ENCODE data around the gene NR2F2.

The NR2F2 gene

DNA sequence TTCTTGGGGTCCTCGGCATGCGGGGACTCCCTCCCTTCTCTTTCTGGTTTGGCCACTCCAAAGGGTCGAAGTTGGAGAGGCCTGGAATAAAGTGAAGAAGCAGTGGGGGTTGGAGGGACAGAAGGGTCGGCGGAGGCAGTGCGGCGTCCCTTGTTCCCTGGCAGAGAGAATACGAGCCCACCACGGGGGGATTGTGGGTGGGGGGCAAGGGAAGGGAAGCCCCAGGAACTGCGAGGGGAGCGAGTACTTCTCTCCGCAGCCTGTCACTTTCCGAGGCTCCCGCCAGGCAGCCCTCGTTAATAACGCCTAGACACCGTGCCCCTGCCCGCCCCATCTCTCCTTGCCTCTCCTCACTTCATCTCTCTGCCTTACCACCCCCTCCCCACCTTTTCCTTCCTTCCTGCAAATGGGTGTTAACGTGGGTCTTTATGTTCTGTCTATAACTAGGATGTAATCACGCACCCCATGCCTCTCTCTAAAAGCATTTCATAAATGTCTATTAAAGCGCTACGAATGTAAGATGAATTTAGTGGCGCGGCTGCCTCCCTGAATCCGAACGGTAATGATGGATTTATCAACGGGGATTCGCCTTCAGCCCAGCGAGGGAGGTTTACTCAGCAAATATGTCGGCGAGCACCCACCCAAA is 13.7 kb downstream of the NR2F2 start:
- no peak for DNase-seq

DNA sequence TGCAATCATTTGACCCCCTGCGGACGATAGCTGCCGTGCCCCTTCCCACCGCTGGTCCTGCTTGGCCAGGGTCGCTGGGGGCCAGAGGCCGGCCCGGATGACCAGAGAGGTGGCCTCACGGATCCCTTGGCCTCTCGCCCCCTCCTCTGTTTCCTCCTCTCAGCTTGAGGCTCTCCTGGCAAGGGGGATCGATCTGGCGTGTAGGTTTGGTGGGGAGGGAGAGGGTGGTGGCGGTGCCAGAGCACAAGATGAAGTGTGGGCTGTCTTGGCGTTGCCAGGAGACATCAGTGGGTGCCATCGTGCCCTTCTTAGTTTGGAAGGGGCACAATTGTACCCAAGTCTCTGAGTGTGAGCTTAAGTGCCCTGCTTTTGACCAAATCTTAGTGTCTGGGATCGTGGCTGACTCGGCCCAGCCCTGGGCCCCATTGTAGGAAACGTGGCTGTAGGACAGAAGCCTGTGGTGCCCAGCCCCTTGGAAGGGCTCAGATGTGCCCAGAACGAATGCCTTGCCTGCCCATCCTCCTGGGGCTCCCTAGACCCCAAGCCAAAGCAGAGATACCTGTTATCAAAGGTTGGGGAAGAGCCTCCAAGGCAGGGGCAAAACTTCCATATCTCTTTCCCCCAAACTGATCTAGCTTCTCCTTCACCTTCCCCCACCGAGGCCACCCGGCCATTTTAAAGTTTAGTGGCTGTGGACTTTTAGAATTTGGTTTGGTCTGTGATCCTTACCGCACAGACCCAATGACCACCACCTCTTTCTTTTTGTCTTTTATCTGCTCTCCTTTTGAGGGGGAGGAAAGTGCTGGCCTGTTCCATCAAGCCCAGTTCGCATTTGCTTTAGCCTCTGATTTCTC is 14.4 kb downstream of the NR2F2 start:
- DNase-seq, result no peak

DNA sequence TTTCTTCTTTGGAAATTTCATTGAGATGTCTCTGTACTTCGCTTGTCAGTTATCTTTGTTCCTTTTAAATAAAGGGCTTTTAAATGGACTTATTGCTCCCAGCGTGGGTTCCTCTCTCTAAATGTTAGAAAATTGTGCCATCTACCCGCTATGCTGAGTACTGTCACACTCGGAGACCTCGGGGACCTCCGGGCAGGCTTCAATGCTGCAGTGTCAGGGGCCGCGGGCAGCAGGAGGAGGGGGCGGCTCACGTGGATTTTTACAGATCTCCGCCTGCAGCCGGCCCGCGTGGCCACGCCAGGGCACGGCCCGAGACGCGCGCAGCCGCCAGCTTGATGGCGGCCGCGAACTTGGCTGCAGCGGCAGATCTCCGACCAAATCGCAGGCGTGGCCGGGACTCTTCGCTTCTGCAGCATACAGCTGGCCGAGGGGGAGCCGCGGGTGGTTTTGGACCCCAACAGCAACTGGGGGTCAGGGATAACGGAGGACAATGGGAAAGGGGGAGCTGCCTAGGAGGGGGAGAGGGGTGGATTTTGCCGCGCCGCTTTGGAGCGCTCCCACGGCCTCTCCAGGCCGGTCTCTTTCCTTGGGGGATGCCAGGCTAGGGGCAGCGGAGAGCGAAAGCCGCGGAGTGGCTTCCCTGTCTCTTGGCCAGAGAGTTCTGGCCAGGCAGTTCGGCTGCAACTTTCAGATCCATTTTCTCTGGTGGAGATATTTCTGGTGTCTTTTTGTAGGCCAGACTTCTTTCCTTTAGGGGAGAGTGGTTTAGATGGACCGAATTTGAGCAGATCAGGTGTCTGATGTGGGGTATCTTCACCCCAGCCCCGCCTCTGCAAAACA is 15.3 kb downstream of the NR2F2 start:
- DNase-seq, result no peak

DNA sequence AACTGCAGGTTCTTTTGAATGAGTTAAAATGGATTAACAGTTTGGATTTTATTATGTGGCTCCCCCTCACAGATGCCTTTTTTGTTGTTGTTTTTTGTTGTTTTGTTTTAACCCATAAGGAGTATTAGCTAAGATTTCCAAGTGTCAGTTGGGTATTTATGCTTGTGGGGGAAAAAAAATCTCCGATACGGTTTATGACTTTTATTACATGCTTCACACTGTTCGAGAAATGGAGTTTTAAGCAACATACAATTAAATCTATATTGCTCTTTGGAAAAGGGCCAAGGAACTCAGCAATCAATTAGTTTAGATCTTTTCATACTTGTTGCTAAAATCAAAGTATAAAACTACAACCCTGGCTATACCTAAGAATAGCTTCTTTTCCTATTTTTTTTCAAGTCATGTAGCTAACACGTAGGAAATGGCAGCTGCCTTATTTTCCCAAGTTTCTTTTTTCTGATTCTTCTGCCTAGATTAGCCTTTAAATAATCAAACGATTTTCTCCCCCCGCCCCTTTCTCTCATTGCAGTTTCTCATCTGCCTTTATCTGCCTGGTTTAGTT is 16.0 kb downstream of the NR2F2 start:
- DNase-seq, result no peak

DNA sequence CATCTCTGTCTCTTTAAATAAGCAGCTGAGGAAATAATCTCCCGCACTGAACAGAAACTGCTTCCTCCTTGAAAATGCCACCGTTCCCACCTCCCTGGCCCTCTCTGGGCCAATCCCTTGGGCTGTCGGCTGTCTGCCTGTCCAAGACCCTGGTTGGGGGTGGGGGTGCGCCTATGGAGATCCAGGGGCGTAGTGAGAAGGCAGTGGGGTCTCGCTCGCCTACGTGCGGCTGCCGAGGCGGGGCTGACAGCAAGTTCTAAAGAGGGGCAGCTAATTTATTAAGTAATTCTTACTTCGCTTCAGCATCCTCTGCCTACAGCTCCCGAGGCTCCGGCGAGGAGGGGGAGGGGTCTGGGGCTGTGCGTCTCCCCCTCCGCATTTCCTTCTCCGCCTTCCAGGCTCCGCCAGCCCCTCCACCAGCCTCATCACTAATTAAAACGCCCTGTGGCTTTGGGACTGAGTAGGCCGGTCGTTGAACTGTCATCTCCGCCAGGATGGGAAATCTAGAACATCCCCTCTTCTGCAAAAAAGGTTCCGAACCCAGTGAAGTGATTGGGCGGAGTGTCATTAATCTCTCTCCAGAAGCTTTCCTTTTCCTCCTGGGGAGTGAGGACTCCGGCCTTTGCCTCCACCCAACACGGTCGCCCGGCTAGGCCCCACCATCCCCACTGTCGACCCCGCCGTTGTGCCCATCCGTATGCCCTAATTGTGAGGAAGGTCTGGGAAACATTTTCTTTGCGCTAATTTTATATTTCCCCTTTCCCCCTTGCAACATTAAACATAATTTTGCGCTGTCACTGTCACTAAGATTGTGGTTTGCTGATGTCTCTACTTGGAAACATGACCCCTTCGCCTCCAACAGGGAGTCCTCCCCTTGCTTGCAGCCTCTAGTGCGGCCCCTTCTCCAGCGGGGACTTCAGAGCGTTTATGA is 16.9 kb downstream of the NR2F2 start:
- no peak for DNase-seq

DNA sequence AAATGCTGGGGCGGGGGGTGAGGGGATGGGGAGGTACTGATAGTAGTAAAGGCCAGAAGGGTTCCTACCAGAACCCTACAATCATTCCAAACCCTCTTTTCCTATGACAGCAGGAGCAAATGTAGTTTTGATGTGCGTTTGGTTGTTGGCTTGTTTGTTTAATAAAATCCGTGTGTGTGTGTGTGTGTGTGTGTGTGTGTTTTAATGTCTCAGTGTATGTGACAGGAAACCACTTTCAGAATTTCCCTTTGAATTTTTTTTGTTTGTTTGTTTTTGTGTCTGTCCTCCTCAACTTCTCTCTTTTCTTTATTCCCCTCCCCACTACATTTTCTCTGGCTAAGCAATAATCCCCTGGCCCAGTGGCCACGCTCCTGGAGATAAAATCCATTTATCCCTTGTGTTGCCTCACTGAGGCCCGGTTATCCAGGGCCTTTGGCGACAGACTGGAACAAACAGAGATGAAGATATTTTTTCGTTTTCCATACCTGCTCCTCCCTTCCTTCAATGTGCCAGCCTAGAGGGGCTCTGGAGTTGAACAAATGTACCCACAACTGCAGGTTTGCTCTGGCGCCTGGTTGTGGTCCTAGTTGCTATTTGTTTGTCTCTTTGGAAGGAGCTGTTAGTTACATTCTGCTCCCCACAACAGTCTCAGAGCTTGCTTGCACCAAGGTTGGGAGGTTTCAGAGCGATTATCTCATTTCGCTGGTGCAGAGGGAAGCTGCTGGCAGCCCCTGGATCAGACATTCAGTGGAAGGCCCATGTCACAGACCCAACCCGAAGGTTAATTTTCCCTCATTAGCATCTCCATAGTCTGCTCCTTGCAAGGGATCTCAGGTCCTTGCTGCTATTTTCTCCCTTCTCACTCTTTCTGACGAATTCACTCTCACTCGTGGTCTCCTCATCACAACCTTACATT is 17.9 kb downstream of the NR2F2 start:
- no peak for DNase-seq

DNA sequence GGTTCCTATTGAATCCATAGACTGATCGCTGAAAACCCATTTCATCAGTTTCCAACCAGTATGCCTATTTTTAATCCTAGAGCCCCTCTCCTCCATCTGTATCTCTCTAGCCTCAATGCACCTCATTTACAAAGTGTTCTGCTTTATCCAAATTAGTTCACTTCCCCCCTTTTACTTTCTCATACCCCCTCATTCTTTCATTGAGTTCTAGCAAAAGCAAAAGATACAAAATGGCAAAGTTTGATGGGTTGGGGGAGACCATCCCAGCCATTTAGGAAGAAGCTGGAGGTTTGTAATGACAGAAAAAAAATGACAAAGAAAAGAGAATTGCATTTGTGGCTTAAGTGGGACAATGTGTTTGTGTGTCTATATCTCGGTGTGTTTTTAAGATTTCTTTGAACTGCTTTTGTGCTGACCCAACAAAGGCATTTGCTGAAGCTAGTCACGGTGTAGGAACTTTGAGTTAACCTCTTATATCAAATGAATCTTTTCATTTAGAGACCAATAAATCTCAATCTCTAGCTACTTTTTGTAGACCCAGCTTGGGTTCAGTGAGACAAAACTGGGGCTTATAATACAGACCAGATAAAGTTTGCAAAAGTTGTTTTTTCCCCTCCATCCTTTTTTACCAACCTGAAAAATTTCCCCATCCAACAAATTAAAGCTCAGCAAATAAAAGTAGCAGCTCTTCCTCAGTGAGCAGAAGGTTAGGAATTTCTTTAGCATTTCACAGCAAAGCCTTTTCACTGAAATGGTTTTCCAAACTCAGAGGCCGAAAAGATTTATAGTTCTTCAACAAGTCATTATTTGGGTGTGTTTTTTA is 18.7 kb downstream of the NR2F2 start:
- no peak for DNase-seq

DNA sequence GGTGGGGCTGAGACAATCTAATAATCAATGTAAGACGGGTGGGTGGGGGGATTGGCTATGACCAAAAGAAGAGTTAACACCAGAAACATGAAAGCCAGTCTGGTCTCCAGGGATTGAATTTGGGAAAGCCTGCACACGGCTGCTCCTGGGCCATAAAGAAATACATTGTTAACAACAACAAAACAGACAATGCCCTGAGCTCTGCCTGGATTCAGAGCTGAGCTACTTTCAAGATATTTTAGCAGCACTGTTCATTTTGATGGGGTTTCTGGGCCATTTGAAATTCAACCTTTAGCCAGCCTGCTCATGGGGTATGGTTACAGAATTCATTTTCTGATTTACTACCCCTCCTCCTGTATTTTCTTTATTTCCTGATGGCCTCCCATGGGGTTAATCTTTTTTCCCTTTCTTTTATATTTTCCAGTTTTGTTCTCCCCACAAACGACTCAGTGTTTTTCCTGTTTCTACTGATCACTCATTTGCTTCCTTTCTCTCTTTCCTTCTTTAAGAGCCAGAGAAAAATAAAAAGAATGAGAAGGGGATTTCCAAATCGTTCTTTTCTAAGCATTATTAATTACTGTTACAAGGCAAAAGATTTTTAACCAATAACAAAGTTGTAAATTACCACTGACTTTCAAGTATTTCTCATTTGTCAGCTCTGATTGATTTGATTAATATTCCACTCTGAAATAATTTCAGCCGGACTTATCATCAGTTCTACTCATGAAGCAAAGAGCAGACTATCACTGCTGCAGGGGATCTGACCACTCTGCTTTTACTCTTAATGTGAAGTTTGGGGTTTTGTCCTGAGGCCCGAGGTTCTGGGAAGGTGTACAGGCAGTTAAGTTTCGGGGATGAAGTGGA is 19.6 kb downstream of the NR2F2 start:
- DNase-seq, result no peak

DNA sequence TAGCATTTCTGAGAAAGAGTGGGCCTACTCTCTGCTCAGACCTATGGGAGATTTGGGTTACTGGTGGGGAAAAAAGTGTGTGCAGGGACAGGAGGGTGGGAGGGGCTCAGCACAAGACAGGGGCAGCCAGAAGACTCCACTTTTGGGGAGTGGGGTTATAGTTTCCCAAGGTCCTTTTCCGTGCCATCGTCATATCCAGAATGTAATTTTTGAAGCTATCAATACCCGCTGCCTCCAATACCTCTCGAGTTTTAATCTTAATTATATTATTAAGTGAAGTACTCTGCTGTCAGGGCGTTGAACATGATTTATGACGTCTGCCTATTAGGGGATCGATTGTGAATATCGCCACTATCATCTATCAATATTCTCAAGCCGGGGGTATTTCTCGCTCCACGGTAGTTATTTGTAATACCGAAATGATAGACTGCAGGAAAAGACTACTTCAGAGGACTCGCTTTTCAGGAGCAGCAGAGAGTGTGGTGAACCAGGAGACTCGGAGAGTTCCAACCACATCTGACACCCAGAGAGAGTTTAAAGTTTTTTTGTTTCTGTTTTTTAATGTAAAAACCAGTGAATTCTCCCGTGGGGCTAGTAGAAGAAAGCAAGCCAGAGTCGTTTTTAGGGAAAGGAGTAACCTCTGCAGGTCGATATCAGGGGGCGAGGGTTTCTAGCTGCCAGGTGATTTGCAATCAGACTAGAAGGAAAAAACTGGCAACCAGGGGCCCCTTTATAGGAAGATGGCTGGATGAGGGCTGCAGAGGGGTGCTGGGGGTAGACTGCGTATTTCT is 20.6 kb downstream of the NR2F2 start:
- DNase-seq, result no peak

DNA sequence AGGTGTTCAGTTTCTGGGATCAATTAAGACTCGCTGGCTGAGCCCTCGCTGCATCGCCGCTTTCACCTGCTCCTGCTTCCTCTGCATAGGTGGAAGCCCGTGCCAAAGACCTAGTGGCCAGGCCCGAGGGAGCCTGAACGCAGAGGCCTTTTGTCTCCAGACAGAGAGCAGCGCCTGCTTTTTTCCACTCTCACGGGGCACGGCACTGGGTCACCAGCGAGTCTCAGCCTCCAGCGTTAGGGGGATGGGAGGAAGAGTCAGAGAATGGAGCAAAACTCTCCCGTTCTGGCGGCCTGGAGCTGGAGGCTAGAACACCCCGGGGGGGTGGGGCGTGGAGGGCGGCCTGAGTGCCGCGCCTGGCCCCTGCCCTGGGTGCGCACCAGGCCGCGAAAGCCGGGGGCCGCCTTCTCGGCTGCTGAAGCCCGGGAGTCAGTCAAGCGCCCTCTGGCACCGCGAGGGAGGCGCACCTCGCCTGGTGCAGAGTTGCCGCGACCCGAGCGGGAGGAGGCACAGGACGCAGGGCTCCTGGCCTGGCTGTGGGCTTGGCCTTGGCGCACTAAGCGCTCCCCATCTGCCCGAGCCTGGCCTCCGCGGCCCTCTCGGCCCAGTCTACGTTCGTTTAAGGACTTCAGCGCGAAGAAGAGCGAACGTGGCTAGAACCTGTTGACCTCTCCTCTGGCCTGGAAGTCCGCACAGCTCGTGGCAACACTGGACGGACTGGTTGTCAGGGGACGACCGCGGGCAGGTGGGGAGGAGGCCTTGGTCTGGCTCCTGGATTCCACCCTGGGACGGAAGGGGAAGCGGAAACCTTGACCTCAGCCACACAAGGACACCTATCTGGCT is 21.5 kb downstream of the NR2F2 start:
- no peak for DNase-seq

DNA sequence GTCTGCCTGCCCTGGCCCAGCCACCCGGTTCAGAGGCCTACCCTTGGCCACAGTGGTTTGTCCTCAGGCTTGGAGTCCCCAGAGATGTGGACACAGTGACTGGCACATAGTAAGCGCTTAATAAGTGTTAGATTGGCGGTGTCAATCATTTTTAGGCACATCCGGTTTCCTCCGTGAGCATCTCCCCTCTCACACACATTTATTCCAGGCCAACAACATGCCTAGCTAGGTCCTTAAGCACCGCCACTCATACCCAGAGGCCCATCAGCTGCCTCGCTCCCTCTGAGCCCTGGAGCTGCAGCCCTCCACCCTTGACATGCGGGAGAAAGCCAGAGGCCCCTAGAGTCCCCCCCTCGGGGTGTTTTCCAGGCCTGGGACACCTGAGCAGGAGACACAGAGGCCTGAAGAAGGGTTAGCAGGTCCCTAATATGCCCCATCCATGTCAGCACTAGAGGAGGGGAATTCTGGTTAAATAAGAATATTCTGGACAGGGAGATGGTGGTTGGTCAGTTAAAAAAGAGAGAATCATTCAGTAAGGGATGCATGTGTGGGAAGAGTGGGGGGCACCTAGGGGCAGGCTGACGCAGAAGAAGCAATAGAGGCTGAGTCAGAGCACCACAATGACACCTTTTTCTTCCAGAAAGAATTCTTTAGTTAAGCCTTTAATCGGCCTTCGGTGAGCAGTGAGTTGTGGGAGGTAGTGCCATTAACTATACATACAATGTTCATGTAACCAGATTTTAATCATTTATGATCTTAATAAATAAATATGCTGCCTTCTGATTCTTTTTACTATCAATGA is 22.3 kb downstream of the NR2F2 start:
- no peak for DNase-seq

DNA sequence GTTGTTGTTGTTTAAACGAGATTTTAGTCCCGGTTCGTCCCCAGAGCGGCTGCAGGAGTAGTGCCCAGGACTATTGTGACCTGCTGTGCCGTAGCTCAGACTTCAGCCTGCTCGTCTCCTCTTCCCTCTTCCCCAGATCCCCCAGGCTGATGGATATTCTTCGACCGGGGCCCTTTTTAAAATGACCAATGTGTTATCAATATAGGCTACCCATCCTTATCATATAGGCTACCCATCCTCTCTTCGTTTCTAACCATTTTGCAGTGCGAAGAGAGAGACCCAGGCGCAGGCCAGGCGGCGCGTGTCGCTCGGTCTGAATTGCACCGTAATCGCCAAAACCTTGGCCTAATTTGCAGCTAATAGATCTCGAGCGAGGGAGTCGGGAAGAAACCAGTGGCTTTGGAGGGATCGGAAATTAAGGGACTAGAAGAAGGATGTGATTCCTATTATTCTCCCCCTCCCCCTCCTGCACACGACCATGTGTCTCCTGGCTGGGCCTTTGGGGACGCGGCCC is 23.0 kb downstream of the NR2F2 start:
- no peak for DNase-seq

DNA sequence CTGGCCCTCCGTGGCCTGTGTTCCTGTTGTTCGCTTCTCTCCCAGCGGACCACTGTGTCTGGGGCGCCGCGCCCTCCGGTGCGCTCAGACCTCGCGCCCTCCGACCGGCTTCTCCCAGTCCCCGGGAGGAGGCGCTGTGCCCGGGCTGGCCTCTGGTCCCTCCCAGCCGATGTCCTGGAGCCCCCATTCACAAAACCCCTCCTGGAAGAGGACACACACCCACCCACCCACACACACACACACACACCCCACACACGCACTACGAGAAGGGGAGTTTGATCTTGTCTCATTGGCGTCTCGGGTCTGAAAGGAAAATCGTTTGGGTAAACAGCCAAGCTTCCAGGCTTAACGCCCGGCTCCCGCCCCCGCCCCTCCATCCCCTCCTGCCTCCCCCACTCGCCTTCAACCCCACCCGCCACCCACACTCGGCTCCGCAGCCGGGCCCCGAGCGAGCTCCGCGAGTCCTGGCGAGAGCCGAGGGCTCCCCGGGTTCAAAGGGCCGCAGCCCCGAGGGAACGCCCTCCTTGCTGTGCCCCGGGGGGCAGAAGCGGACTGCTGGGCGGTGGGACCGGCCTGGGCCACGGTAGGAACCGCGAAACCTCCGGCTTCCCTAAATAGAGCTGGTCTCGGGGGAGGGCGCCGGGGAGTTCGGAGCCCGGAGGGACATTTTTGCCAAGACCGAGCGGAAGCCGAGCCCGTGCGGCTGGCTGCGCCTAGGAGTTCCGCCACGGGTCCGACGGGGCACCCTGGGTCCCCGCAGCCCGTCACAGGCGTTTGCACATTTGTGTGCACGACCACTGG is 23.6 kb downstream of the NR2F2 start:
- DNase-seq, result no peak

DNA sequence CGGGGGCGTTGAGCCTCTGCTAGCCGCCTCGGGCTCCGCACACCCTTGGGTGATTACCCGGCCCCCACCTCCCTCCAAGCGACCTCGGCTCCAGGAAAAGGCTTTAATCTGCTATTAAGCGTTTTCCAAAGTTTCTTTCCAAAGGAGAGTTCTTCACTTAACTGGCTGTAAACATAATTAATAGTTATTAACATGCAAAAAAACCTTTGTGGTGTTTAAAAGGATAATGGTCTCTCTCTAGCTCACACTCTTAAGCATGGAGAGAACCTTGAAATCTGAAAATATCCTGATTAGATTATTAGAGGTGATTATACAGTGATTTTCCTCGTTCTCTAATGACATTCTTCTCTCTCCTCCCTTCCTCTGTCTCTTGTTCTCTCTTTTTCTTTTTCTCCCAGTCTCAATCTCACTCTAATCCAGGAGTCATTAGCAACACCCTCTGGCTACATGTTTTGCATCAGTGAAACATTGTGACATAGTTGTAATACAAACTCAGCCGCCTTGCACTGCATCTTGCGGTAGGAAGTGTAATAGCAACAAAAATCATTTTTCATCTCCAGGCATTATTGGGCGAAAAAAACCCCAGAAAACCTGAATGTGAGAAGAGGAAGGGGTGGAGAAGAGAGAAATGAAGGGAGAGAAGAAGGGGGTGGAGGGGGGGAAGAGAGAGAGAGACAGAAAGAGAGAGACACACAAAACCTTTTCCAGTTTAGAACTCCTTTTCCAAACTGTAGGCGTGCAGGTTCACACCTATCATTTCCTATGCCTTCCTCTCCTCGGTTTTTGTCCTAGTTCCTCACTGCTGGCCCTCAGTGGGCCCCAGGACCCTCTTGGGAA is 24.4 kb downstream of the NR2F2 start:
- DNase-seq, result no peak

Measured in stimulated activated CD4-positive, alpha-beta T cell treated with anti-CD3 and anti-CD28 coated beads, Interleukin-1b, Interleukin-23, amount 100 ng/mL, for 48 hours (primary cell).